ENCODE results near the gene VPS33B.
A peak's percentile ranks its signal among the peaks of the same experiment; 100 is the strongest.
"Not testable (repeated sequence)": the region's sequence is repeated elsewhere in the genome, so short reads cannot be mapped to it uniquely, and the experiment has no call there.

VPS33B gene

DNA sequence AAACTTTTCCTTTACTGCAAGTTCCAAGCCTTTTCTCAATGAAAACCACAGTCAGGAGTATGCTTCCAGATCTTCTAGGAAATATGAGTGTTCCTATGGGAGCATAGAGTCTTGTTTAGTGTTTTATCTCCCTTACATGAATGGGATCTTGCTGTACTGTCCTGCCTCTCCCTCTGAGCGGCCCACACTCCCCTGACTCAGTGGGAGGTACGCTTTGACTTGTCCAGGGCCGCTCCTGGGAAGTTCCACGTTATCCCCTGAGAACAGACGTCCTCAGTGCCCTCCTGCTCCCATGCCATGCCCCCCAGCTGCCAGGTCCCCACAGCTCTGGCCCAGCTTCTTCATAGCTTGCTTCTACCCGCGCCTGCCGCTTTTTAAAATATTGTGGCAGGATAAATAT lies 28.9 kb upstream of the VPS33B start:
- H3K4me3 ChIP-seq (ENCODE audit: low read depth, low read length): no peak overlapping the region
- DNase-seq (ENCODE audit: low read depth): no peak
- TF ChIP-seq MAX (IDR thresholded peaks at IDR 0.05; ENCODE audit: low read depth, low read length): no peak
- TF ChIP-seq, protein P1, sequence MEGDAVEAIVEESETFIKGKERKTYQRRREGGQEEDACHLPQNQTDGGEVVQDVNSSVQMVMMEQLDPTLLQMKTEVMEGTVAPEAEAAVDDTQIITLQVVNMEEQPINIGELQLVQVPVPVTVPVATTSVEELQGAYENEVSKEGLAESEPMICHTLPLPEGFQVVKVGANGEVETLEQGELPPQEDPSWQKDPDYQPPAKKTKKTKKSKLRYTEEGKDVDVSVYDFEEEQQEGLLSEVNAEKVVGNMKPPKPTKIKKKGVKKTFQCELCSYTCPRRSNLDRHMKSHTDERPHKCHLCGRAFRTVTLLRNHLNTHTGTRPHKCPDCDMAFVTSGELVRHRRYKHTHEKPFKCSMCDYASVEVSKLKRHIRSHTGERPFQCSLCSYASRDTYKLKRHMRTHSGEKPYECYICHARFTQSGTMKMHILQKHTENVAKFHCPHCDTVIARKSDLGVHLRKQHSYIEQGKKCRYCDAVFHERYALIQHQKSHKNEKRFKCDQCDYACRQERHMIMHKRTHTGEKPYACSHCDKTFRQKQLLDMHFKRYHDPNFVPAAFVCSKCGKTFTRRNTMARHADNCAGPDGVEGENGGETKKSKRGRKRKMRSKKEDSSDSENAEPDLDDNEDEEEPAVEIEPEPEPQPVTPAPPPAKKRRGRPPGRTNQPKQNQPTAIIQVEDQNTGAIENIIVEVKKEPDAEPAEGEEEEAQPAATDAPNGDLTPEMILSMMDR (IDR thresholded peaks at IDR 0.05; ENCODE audit: low read depth, low read length): no peak
- no peak for TF ChIP-seq POLR2A (IDR thresholded peaks at IDR 0.05; ENCODE audit: extremely low read depth, insufficient read length)
- TF ChIP-seq MYC (IDR thresholded peaks at IDR 0.05; ENCODE audit: low read depth, low read length): no peak

- TF ChIP-seq MYC (IDR thresholded peaks at IDR 0.05; ENCODE audit: low read depth, low read length): no peak
- TF ChIP-seq POLR2A (IDR thresholded peaks at IDR 0.05; ENCODE audit: extremely low read depth, insufficient read length): no peak
- TF ChIP-seq MAX (IDR thresholded peaks at IDR 0.05; ENCODE audit: low read depth, low read length): no peak
- TF ChIP-seq, protein P1 (IDR thresholded peaks at IDR 0.05; ENCODE audit: low read depth, low read length): no peak
Measured at GRCh38 chr15:91050128-91050455, 27.7 kb upstream of the VPS33B start.

DNA sequence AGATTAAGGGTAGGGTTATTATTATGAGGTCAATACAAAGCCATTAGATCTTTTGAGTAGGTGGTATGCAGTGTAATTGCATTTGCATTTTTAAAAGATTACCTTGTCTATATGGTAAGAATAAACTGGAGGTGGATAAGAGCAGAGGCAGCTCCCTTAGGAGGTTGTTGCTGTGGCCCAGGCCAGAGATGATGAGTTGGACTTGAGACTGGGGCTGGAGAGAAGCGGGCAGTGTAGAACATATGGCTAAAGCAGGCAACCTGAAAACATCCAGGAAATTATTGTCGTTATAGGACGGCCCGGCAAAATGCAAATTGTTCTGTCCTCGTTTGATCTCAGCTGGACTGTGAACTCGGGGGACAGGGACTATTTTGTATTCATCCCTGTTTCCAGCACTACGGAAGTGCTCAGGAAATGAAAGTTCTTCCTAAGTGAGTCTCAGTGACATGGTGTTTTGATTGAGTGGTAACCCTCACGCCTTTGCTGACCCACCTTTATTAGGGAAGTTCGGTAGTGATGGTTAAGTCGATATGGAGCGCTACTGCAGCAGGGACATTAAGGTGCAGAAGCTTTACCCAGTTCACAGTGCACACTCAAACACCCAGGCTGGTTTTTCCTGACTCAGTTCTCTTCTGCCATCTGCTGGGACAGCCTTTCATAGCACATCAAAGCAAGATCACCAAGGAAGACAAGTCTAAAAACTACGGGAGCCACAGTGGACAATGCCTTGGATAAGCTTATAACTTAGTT lies 27.2 kb upstream of the VPS33B start:
- peak; percentile 81 for DNase-seq (ENCODE audit: low read depth)
- H3K4me3 ChIP-seq (ENCODE audit: low read depth, low read length): no peak overlapping the region
- TF ChIP-seq MYC (IDR thresholded peaks at IDR 0.05; ENCODE audit: low read depth, low read length) (no peak), POLR2A (IDR thresholded peaks at IDR 0.05; ENCODE audit: extremely low read depth, insufficient read length) (no peak), MAX (IDR thresholded peaks at IDR 0.05; ENCODE audit: low read depth, low read length) (0 out of 2 replicates have a peak, but pooled peaks have one; percentile 32)
- TF ChIP-seq, protein P1 (IDR thresholded peaks at IDR 0.05; ENCODE audit: low read depth, low read length): peak; percentile 78

More at GRCh38 chr15:91050128-91050455, 27.7 kb upstream of the VPS33B start:
- no peak overlapping the region for H3K4me3 ChIP-seq (ENCODE audit: low read depth, low read length)
- DNase-seq (ENCODE audit: low read depth): no peak

GRCh38 chr15:91047545-91048199 lies 25.3 kb upstream of the VPS33B start:
- peak; percentile 72 for DNase-seq (ENCODE audit: low read depth)
- TF ChIP-seq MYC (IDR thresholded peaks at IDR 0.05; ENCODE audit: low read depth, low read length) (no peak), POLR2A (IDR thresholded peaks at IDR 0.05; ENCODE audit: extremely low read depth, insufficient read length) (no peak), MAX (IDR thresholded peaks at IDR 0.05; ENCODE audit: low read depth, low read length) (no peak)
- TF ChIP-seq, protein P1 (IDR thresholded peaks at IDR 0.05; ENCODE audit: low read depth, low read length): no peak
- no peak overlapping the region for H3K4me3 ChIP-seq (ENCODE audit: low read depth, low read length)

DNA sequence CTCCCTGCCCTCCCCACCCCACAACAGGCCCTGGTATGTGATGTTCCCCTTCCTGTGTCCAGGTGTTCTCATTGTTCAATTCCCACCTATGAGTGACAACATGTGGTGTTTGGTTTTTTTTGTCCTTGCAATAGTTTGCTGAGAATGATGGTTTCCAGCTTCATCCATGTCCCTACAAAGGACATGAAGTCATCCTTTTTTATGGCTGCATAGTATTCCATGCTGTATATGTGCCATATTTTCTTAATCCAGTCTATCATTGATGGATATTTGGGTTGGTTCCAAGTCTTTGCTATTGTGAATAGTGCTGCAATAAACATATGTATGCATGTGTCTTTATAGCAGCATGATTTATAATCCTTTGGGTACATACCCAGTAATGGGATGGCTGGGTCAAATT lies 23.7 kb upstream of the VPS33B start:
- DNase-seq (ENCODE audit: low read depth); H3K4me3 ChIP-seq (ENCODE audit: low read depth, low read length): not testable (repeated sequence)

DNA sequence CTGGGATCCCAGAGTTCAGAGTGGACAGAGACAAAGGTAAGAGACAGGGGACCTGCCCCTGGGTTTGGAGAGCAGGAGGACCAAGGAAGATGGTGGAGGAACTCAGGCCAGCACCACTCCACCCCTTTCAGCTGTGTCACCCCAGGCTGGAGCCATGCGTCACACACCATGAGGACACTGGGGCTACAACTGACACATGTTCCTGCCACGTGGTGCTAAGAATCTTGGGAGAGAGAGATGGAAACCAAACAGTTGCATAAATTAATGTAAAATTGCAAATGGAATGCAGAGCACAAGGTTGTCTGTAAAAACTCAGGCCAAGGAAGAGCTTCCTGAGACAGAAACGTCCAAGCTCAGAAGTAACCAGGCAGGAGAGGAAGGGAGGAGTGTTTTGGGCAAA lies 22.7 kb upstream of the VPS33B start:
- no peak overlapping the region for H3K4me3 ChIP-seq (ENCODE audit: low read depth, low read length)
- no peak for TF ChIP-seq MAX (IDR thresholded peaks at IDR 0.05; ENCODE audit: low read depth, low read length)
- no peak for DNase-seq (ENCODE audit: low read depth)

Data from NB4 (cell line).